ENCODE results near the gene KDM2B. TPM values are rescaled to one million over a fixed set of nuclear protein-coding genes. Genes with fewer than 3 reads are reported as not detected.
A peak's percentile ranks its signal among the peaks of the same experiment; 100 is the strongest.
"Not testable (repeated sequence)": the region's sequence is repeated elsewhere in the genome, so short reads cannot be mapped to it uniquely, and the experiment has no call there.

KDM2B gene
- total and polyA plus RNA-seq, 2 donors (not counting 3 experiments of a cell fraction or from before 2014, with no cell fraction given) = 26.8 to 37.3 TPM

DNA sequence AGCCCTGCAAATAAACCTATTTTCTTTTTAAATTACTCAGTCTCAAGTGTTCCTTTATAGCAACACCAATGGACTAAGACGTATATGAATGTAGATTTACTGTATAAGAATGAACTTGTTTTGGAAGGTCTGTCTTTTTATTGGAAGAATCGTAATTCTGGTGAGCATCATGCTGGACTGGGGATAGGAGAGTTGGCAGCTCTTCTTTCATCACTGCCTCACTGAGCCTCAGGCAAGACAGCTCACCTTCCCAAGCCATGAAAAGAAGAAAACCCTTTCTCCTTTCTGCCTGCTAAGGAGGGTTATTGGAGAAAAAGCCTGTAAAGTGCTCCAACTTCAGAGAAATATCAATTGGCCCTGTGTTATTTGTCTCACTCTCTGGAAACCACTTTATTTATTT lies 190.0 kb downstream of the KDM2B start:
- Histone ChIP-seq H2AFZ (ENCODE audit: low read depth, low read length) (no peak overlapping the region), H3K9me1 (replicated peaks; ENCODE audit: control insufficient read depth, extremely low read depth, insufficient read depth, low read length) (no peaks in the 10 kb centered on the region), H3K4me2 (ENCODE audit: insufficient read depth, low read length) (no peak overlapping the region), H3K79me2 (ENCODE audit: control insufficient read depth, insufficient read depth, low read length) (no peaks in the 10 kb centered on the region), H3K4me1 (ENCODE audit: control insufficient read depth, extremely low read depth, insufficient read depth, low read length) (peaks cover 6% of the 10 kb centered on the region), H3K9ac (replicated peaks; ENCODE audit: extremely low read depth, insufficient read depth, low read length) (no peak overlapping the region), H3K27ac (ENCODE audit: insufficient read depth, low read depth, low read length) (no peak overlapping the region), H3K9me3 (replicated peaks; ENCODE audit: control insufficient read depth, insufficient read depth, low read length) (no peaks in the 10 kb centered on the region), H3K4me3 (replicated peaks in 1 of 3; ENCODE audit: insufficient read depth in 1 of 3, low read depth in 1 of 3, low read length in 3 of 3) (no peak overlapping the region), H4K20me1 (replicated peaks; ENCODE audit: control insufficient read depth, extremely low read depth, insufficient read depth, low read length) (no peaks in the 10 kb centered on the region), H3K27me3 (ENCODE audit: control insufficient read depth in 2 of 2, insufficient read depth in 2 of 2, low read length in 2 of 2) (no peaks in the 10 kb centered on the region), H3K36me3 (ENCODE audit: control insufficient read depth in 2 of 2, extremely low read depth in 1 of 2, insufficient read depth in 2 of 2, low read length in 2 of 2) (no peaks in the 10 kb centered on the region)
- DNase-seq (ENCODE audit: low read depth, low spot score) (no peak), FAIRE-seq (no peak)
- intact Hi-C loops (cut with micrococcal nuclease) = no loop called here
- ChIA-PET CTCF (interaction anchor here (2.1 kb wide), 1 partner anchor 9 kb away, joined by 7 read pairs; the partner anchor contains the start of gene RNF34), POLR2A (no interaction called here)
- no TSS peak for BruUV-seq (replicated peaks)
- TF ChIP-seq GATA2 (IDR thresholded peaks at IDR 0.05; ENCODE audit: insufficient read depth, insufficient read length, low read depth, low read length) = no peak
- dilution Hi-C loops (cut with MboI; ENCODE audit: extremely low pct_ligation_motif_present, low sequenced_read_pairs) = no loop called here

DNA sequence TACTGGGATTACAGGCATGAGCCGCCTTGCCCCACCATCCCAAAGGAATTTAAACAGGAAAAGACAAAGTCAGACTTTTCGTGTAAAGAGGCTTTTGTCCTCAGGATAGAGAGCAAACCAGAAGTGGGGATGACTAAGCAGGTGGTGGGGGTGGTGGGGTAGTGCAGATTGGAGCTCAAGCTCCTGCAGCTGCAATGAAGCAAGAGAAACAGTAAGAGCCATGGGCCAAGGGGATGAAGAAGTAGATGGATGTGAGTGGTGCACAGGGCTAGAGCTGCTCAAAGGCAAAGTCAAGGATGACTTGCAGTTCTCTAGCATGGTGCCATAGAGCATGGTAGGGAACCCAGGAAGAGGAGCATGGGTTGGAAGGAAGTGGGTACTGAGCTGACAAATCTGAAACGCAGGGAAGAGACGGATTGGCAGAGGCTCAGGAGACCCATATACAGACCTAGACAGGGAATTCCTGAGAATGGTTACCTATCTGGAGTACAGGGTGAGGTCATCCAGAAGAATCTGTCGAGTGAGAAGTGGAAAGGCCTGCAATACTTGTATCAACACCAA lies 192.3 kb downstream of the KDM2B start:
- CTCF ChIA-PET = interaction anchor here (0.9 kb wide), 2 partner anchors 28 to 423 kb away, joined by 3 read pairs; no protein-coding TSS in a partner anchor
- Histone ChIP-seq H2AFZ (ENCODE audit: low read depth, low read length) (peak overlapping the region; percentile 7), H3K9me1 (replicated peaks; ENCODE audit: control insufficient read depth, extremely low read depth, insufficient read depth, low read length) (no peaks in the 10 kb centered on the region), H3K9me3 (replicated peaks; ENCODE audit: control insufficient read depth, insufficient read depth, low read length) (no peaks in the 10 kb centered on the region), H3K4me2 (ENCODE audit: insufficient read depth, low read length) (no peak overlapping the region), H3K4me3 (replicated peaks in 1 of 3; ENCODE audit: insufficient read depth in 1 of 3, low read depth in 1 of 3, low read length in 3 of 3) (no peak overlapping the region), H3K4me1 (ENCODE audit: control insufficient read depth, extremely low read depth, insufficient read depth, low read length) (peaks cover 6% of the 10 kb centered on the region), H3K27ac (ENCODE audit: insufficient read depth, low read depth, low read length) (no peak overlapping the region), H4K20me1 (replicated peaks; ENCODE audit: control insufficient read depth, extremely low read depth, insufficient read depth, low read length) (no peaks in the 10 kb centered on the region), H3K79me2 (ENCODE audit: control insufficient read depth, insufficient read depth, low read length) (no peaks in the 10 kb centered on the region), H3K9ac (replicated peaks; ENCODE audit: extremely low read depth, insufficient read depth, low read length) (no peak overlapping the region), H3K27me3 (ENCODE audit: control insufficient read depth in 2 of 2, insufficient read depth in 2 of 2, low read length in 2 of 2) (no peaks in the 10 kb centered on the region), H3K36me3 (ENCODE audit: control insufficient read depth in 2 of 2, extremely low read depth in 1 of 2, insufficient read depth in 2 of 2, low read length in 2 of 2) (no peaks in the 10 kb centered on the region)
- no TSS peak for BruUV-seq (replicated peaks)
- DNase-seq (ENCODE audit: low read depth, low spot score) = peak; percentile 38
- no peak for TF ChIP-seq POLR2A (IDR thresholded peaks at IDR 0.05; ENCODE audit: low read depth, low read length)
- peak; percentile 83 for TF ChIP-seq FOS (IDR thresholded peaks at IDR 0.05; ENCODE audit: borderline replicate concordance, insufficient read depth, low read length)
- dilution Hi-C loops (cut with MboI; ENCODE audit: extremely low pct_ligation_motif_present, low sequenced_read_pairs) (no loop called here), intact Hi-C loops (cut with micrococcal nuclease) (loop anchor here (1.0 kb wide), 1 partner anchor 11 kb away; no protein-coding TSS in a partner anchor)
- FAIRE-seq = peak; percentile 48
- POLR2A ChIA-PET = interaction anchor here (0.7 kb wide), 1 partner anchor 87 kb away, joined by 3 read pairs; no protein-coding TSS in a partner anchor

DNA sequence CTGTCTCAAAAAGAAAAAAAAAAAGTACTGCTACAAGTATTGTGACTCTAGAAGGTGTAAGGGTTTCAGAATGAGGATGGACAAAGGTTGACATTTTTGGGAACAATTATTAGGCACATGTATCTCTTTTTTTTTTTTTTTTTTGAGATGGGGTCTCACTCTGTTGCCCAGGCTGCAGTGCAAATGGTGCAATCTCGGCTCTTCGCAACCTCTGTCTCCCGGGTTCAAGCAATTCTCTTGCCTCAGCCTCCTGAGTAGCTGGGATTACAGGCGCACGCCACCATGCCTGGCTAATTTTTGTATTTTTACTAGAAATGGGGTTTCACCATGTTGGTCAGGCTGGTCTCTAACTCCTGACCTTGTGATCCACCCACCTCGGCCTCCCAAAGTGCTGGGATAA lies 195.9 kb downstream of the KDM2B start:
- FAIRE-seq; dilution Hi-C loops (cut with MboI; ENCODE audit: extremely low pct_ligation_motif_present, low sequenced_read_pairs); H3K4me2 ChIP-seq (ENCODE audit: insufficient read depth, low read length); H3K27me3 ChIP-seq (ENCODE audit: control insufficient read depth in 2 of 2, insufficient read depth in 2 of 2, low read length in 2 of 2); H3K4me1 ChIP-seq (ENCODE audit: control insufficient read depth, extremely low read depth, insufficient read depth, low read length); POLR2A ChIA-PET; BruUV-seq (replicated peaks); H3K27ac ChIP-seq (ENCODE audit: insufficient read depth, low read depth, low read length); H3K79me2 ChIP-seq (ENCODE audit: control insufficient read depth, insufficient read depth, low read length); H3K4me3 ChIP-seq (replicated peaks in 1 of 3; ENCODE audit: insufficient read depth in 1 of 3, low read depth in 1 of 3, low read length in 3 of 3); H2AFZ ChIP-seq (ENCODE audit: low read depth, low read length); H4K20me1 ChIP-seq (replicated peaks; ENCODE audit: control insufficient read depth, extremely low read depth, insufficient read depth, low read length); H3K9ac ChIP-seq (replicated peaks; ENCODE audit: extremely low read depth, insufficient read depth, low read length); H3K9me3 ChIP-seq (replicated peaks; ENCODE audit: control insufficient read depth, insufficient read depth, low read length); H3K9me1 ChIP-seq (replicated peaks; ENCODE audit: control insufficient read depth, extremely low read depth, insufficient read depth, low read length); intact Hi-C loops (cut with micrococcal nuclease); H3K36me3 ChIP-seq (ENCODE audit: control insufficient read depth in 2 of 2, extremely low read depth in 1 of 2, insufficient read depth in 2 of 2, low read length in 2 of 2); DNase-seq (ENCODE audit: low read depth, low spot score): not testable (repeated sequence)
- CTCF ChIA-PET = interaction anchor here (0.6 to 2.4 kb wide), 2 partner anchors 16 to 324 kb away, joined by 3 to 7 read pairs; no protein-coding TSS in a partner anchor
